GM10266 (cell line): ENCODE results near the gene STIM1.

Experiments used
- DNase-seq: peaks from one replicate; pipeline ENCODE4 v3.0.0; 2012; ENCODE audit errors: extremely low spot score
- TF ChIP-seq, protein P1 (sequence below): IDR thresholded peaks from 2 replicates; pipeline ENCODE4 v1.5.1; 2012; ENCODE audit warnings: mild to moderate bottlenecking, low read depth; ENCODE audit not compliant: control insufficient read depth, insufficient read depth; ENCODE audit errors: missing control alignments

Gene STIM1

DNA sequence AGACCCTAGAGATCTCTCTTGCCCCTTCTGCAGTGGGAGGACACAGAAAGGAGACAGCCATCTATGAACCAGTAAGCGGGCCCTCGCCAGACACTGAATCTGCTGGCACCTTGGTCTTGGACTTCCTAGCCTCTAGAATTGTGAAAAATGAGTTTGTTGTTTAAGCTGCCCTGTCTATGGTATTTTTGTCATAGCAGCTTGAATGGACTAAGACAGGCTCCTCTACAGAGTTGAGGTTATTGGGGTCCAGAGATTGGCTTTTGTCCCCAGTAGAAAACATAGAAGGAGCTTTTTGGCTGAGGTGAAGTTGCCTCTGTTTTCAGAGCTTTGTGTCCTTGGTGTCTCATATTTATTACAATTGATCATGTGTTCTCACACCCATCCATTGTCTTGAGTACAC, 77.2 kb downstream of the STIM1 start:
- DNase-seq: no peak
- TF ChIP-seq, protein P1, sequence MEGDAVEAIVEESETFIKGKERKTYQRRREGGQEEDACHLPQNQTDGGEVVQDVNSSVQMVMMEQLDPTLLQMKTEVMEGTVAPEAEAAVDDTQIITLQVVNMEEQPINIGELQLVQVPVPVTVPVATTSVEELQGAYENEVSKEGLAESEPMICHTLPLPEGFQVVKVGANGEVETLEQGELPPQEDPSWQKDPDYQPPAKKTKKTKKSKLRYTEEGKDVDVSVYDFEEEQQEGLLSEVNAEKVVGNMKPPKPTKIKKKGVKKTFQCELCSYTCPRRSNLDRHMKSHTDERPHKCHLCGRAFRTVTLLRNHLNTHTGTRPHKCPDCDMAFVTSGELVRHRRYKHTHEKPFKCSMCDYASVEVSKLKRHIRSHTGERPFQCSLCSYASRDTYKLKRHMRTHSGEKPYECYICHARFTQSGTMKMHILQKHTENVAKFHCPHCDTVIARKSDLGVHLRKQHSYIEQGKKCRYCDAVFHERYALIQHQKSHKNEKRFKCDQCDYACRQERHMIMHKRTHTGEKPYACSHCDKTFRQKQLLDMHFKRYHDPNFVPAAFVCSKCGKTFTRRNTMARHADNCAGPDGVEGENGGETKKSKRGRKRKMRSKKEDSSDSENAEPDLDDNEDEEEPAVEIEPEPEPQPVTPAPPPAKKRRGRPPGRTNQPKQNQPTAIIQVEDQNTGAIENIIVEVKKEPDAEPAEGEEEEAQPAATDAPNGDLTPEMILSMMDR: no peak

DNA sequence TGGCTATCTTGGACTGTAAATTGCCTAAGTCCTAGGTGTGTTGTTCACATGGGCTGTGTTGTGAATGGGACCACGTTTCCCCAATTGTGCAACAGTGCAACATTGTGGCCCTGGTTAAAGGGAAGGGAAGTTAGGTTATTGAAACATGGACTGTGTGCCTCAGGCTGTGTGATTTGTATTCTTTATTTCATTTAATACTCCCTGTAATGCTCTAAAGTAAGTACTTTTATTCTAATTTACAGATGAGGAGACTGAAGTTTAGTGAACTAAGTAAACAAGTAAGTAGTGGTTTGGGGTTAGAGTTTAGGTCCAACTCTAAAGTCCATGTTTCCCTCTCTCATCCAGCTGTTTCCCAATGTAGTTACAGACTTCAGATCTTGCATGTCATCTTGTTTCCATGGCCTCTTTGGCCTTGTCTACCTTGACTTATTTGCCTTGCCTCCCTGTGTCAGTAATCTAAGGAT, 77.7 kb downstream of the STIM1 start:
- TF ChIP-seq, protein P1: no peak
- no peak for DNase-seq

DNA sequence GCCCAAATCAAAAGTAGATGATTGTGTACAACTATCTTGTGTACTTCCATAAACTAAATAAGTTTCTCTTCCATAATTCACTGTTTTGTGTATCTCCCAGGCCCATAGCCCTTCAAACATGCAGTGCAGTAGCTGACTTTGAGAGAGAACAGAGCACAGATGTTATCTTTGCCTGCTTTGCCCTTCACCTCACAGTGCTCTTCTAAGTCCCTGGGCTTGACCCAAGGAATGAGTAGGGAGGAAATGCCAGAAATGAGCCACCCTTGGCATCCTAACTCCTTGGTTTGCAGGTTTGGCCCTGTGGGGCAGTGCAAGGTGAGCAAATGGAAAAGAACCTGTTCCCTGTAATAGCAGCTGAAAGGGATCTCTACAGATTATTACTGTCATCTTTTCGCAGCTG, 79.2 kb downstream of the STIM1 start:
- DNase-seq: no peak
- TF ChIP-seq, protein P1: no peak

DNA sequence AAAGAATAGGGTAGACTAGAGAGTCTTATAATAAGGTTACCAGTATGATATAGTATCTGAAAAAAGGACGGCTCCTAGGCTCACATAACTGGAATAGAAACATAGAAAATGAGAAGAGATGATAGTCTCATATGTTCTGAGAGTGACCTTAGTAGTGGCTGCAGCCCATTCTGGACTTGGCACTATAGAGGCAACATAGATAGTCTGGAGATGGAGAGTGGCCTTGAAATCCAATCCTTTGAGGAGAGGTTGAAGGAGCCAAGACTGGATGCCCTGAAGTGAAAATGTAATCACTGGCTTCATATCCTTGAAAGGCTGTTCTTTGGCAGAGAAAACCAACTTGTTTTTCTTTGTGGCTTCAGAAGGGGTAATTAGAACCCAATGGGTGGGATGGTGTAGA, 81.1 kb downstream of the STIM1 start:
- DNase-seq: no peak
- TF ChIP-seq, protein P1: no peak

DNA sequence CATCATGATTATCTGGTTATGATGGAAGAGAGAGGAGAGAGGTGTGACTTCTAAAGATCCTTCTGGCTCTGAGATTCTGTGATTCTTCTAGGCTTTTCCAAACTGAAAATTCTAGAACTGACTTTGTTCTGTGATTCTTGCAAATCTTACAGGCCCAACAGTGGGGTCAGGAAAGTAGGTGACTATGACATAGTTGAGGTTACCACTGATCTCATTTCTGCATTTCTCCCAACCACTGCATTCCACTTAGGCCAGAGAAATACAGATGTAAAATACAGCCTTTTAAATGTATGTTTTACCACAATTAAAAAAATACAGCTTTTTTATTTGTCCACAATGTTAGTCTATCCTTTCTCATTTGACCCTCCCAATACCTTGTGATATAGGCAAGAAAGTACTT, 83.7 kb downstream of the STIM1 start:
- DNase-seq: no peak
- TF ChIP-seq, protein P1: no peak

DNA sequence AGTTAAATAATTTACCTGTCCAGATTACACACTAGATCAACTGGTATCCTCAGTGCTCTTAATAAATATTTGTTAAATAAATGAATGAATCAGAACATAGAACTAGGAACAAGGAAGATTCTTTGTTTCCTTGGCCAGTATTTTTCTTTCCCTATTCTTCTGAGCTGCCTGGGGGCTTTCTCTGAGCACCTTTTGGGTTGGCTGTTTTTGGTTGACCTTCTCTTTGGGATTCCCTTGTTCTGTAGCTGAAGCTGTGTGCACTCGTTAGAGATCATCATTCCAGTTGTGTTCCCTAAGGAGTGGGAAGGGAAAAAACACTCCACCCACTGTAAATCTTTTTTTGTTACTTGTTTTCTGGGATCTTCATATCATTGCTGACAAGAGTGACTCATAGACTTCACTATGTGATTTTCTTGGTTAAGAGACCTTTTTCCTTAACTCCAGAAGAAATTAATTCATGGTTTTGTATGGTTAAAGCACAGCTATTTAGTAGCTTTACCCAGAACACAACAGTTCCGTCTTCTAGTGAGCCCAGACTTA, 84.3 kb downstream of the STIM1 start:
- TF ChIP-seq, protein P1: no peak
- no peak for DNase-seq

DNA sequence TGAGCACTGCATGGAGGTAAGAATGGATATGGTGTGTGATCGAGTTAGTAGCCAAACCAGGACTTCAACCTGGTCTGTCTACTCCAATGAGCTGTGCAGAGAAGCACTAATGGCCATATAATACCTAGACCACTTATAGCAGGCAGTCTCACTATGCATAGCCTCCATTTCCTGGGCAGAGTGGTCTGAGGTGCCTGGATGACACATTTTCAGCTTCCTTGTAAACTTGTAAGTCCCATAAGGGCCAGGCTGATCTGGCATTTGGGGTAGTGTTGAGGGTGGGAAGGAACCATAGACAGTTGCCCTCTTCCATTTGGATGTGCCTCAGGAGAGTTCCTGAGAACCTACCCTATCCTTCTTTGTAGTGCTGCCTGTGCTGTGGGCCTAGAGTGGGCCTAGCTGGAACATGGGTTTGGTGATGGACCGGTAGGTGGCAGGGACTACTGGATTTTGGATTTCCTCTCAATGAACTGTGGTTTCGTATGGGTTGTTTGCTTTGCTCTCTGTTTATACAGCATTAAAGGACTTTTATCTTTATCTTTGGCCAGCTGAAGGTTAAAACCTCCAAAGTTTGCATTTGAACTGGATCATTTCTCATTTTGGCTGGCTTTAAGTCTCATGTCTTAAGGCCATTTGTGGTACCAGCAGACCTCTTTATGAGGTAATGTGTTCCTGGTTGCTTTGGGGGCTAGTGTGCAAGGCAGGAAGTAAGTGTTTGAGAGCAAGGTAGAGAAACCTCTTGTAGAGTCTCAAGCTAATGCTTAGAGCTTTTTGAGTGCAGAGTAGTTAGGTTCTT, 86.9 kb downstream of the STIM1 start:
- TF ChIP-seq, protein P1: no peak
- DNase-seq: peak; percentile 23
